IPS-15b (cell line): Measurements from ENCODE around the gene TM7SF3.

Source experiments
- H3K27me3 ChIP-seq: one replicate; pipeline ENCODE4 v1.6.1; 2013; ENCODE audit warnings: low read length; ENCODE audit not compliant: control insufficient read depth, insufficient read depth
- H3K36me3 ChIP-seq: one replicate; pipeline ENCODE4 v1.6.1; 2013; ENCODE audit warnings: low read length; ENCODE audit not compliant: control insufficient read depth, insufficient read depth
- H3K4me1 ChIP-seq: one replicate; pipeline ENCODE4 v1.6.1; 2013; ENCODE audit warnings: mild to moderate bottlenecking, low read length; ENCODE audit not compliant: control insufficient read depth, insufficient read depth
- H3K4me3 ChIP-seq: one replicate; pipeline ENCODE4 v1.5.1; 2013; ENCODE audit warnings: low read depth, low read length
- H3K9ac ChIP-seq: one replicate; pipeline ENCODE4 v1.6.1; 2013; ENCODE audit warnings: low read depth, mild to moderate bottlenecking, low read length
- H3K9me3 ChIP-seq: one replicate; pipeline ENCODE4 v1.6.1; 2013; ENCODE audit warnings: mild to moderate bottlenecking, low read length; ENCODE audit not compliant: control insufficient read depth, insufficient read depth

TM7SF3 gene

DNA sequence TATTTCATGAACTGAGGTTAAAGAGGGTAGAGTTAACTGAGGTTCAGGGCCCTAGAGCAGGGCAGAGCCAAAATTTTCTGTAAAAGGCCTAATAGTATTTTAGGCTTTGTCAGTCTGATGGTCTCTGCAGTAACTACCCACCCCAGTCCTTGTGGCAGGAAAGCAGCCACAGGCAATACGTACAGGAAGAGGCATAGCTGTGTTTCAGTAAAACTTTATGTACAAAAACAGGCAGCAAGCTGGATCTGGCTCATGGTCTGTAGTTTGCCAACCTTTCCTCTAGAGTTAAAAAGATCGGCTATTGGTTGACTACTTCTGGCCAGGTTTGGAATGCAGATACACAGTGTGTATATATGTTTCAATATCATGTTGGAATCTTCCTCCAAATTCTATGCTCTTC, 17.2 kb downstream of the TM7SF3 start:
- H3K4me1 ChIP-seq, result no peaks in the 10 kb centered on the region
- H3K9ac ChIP-seq, result no peak overlapping the region
- H3K27me3 ChIP-seq, result no peaks in the 10 kb centered on the region
- peaks cover 7% of the 10 kb centered on the region for H3K36me3 ChIP-seq
- no peaks in the 10 kb centered on the region for H3K9me3 ChIP-seq
- H3K4me3 ChIP-seq, result no peak overlapping the region

- Histone ChIP-seq H3K36me3 (peaks cover 7% of the 10 kb centered on the region), H3K4me3 (no peak overlapping the region), H3K27me3 (no peaks in the 10 kb centered on the region), H3K9me3 (no peaks in the 10 kb centered on the region), H3K9ac (no peak overlapping the region), H3K4me1 (no peaks in the 10 kb centered on the region)
Measured at GRCh38 chr12:26995706-26996105, 18.5 kb downstream of the TM7SF3 start.

DNA sequence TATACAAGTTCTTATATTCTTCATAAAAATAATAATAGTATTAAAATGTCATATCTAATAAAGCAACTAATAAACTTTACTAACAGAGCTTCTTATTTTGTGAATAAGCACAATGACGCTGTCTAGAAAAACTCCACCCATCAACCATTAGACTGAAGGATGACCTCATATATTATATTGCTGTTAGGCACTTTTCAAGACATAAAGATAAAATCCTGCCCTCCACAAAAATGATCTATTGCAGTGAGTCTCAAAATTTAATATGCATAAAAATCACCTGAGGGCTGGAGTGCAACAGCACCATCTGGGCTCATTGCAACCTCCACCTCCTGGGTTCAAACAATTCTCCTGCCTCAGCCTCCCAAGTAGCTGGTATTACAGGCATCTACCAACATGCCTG, 20.1 kb downstream of the TM7SF3 start:
- no peak overlapping the region for H3K4me3 ChIP-seq
- no peaks in the 10 kb centered on the region for H3K9me3 ChIP-seq
- H3K4me1 ChIP-seq, result no peaks in the 10 kb centered on the region
- peaks cover 11% of the 10 kb centered on the region for H3K36me3 ChIP-seq
- H3K27me3 ChIP-seq, result no peaks in the 10 kb centered on the region
- no peak overlapping the region for H3K9ac ChIP-seq

- peaks cover 4% of the 10 kb centered on the region for H3K36me3 ChIP-seq
- no peaks in the 10 kb centered on the region for H3K9me3 ChIP-seq
- no peak overlapping the region for H3K9ac ChIP-seq
- H3K4me1 ChIP-seq, result no peaks in the 10 kb centered on the region
- no peaks in the 10 kb centered on the region for H3K27me3 ChIP-seq
- no peak overlapping the region for H3K4me3 ChIP-seq
Measured at GRCh38 chr12:26991826-26992225, 22.4 kb downstream of the TM7SF3 start.

DNA sequence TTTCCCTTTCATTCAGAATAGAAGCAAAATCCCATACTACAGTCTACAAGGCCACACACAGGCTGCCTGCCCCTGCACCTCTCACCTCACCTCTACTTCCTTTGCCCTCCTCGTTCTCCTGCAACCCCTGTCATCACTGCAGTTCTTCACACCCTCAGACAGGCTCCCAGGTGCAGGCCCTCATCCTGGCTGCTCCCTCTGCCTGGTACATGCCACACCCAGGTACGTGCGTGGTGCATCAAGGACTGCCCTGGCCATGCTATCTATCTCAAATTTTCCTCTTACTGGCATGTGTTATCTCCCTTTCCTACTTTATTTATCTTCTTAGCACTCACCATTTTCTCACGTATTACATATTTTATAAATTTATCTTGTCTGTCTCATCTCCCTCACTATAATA, 24.3 kb downstream of the TM7SF3 start:
- Histone ChIP-seq H3K4me3 (no peak overlapping the region), H3K27me3 (no peaks in the 10 kb centered on the region), H3K4me1 (no peaks in the 10 kb centered on the region), H3K9me3 (no peaks in the 10 kb centered on the region), H3K9ac (no peak overlapping the region), H3K36me3 (peaks cover 7% of the 10 kb centered on the region)

DNA sequence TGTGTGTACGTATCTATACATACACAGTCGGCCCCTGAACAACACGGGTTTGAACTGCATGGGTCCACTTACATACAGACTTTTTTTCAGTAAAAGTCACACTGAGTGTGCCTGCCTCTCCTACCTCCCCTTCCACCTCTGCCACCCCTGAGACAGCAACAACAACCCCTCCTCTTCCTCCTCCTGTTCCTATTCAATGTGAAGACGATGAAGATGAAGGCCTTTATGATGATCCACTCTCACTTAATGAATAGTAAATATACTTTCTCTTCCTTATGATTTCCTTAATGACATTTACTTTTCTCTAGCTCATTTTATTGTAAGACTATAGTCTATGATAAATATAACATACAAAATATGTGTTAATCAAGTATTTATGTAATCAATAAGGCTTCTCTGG, 25.5 kb downstream of the TM7SF3 start:
- H3K9me3 ChIP-seq, result no peaks in the 10 kb centered on the region
- peaks cover 7% of the 10 kb centered on the region for H3K36me3 ChIP-seq
- H3K4me1 ChIP-seq, result no peaks in the 10 kb centered on the region

DNA sequence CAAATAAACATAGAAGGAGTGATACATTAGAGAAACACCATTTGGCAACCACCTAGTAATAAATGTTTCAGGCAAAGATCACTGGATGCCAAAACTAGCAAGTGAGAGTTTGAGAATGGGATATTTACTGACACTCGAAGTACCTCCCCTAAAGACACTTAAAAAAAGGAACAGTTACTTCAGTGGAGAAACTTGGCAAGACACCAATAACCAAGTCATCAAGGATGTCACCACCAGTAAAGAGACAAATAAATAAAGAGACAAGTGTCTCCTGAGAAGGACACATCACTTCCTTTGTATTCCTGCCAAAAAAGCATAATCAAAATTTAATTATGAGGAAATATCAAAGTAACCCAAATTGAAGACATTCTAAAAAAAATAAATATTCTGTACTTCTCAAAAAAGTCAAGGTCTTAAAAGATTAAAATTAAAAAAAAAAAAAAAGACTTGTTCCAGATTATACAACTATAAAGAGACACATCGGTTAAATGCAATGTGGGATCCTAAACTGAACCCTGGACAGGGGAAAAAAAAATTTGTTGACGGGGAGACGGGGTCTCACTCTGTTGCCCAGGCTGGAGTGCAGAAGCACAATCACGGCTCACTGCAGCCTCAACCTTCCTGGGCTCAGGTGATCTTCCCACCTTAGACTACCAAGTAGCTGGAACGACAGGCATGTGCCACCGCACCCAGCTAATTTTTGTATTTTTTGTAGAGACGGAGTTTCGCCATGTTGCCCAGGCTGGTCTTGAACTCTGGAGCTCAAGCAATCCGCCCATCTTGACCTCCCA, 26.4 kb downstream of the TM7SF3 start:
- Histone ChIP-seq H3K9me3 (no peaks in the 10 kb centered on the region), H3K4me1 (no peaks in the 10 kb centered on the region), H3K9ac (no peak overlapping the region), H3K27me3 (no peaks in the 10 kb centered on the region), H3K4me3 (no peak overlapping the region), H3K36me3 (peaks cover 7% of the 10 kb centered on the region)

More for the DNA sequence above, 25.5 kb downstream of the TM7SF3 start:
- no peaks in the 10 kb centered on the region for H3K27me3 ChIP-seq
- no peak overlapping the region for H3K4me3 ChIP-seq
- H3K9ac ChIP-seq, result no peak overlapping the region

DNA sequence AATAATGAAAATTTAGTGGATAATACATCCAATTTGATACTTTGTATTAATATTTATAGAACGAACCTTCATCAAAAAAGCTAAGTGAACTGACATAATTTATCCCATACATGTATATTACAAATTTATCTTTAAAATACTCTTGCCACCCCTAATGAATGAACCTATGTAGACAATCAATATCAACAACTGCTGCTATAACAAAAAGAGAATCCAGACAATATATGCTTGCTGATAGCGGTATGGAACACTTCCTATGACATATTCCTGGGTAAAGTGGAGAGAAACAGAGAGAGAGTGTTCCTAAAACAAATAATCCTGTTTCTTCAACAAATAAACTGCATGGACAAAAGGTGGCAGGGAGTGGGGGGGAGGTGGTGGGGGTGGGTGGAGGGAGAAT, 31.3 kb downstream of the TM7SF3 start:
- no peaks in the 10 kb centered on the region for H3K4me1 ChIP-seq
- no peak overlapping the region for H3K4me3 ChIP-seq
- H3K9me3 ChIP-seq, result no peaks in the 10 kb centered on the region
- no peak overlapping the region for H3K9ac ChIP-seq
- no peaks in the 10 kb centered on the region for H3K27me3 ChIP-seq
- peaks cover 9% of the 10 kb centered on the region for H3K36me3 ChIP-seq

DNA sequence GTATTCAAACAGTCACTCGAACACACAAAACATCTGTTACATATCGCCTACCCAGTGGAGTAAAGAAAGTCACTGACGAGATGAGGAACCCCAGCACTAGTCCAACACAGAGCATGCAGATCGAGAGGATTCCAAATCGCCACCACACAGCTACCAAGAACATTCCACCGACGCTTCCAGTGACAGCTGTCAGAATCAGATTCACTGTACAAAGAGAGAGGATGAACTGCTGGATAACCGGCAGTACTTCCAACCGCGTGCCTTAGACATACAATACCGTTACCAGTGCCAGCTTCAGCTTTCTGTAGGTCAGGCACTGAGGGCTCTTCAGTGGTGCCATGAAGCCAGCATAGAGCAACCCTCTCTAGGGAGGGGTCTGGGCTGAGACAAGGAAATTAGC, 34.5 kb downstream of the TM7SF3 start:
- no peak overlapping the region for H3K9ac ChIP-seq
- H3K36me3 ChIP-seq, result peaks cover 6% of the 10 kb centered on the region
- H3K9me3 ChIP-seq, result no peaks in the 10 kb centered on the region
- no peak overlapping the region for H3K4me3 ChIP-seq
- no peaks in the 10 kb centered on the region for H3K27me3 ChIP-seq
- no peaks in the 10 kb centered on the region for H3K4me1 ChIP-seq

DNA sequence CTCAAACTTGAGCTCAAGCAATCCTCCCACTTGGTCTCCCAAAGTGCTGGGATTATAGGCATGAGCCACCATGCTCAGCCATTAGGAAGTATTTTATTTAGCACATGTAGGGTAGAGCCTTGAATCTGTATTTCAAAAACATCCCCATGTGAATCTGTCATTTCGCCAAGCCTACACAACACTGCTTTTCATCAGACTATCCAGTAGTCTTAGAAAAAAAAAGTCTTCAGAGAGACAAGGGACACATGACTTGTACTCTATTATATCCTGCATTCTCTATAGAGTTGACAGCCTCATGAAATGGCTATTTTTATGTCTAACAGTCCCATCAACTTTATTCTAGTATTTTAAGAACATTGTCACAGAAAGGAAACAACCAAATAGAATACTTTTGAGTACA, 35.4 kb downstream of the TM7SF3 start:
- Histone ChIP-seq H3K4me1 (no peaks in the 10 kb centered on the region), H3K9me3 (no peaks in the 10 kb centered on the region), H3K9ac (no peak overlapping the region), H3K4me3 (no peak overlapping the region), H3K27me3 (no peaks in the 10 kb centered on the region), H3K36me3 (peaks cover 10% of the 10 kb centered on the region)

DNA sequence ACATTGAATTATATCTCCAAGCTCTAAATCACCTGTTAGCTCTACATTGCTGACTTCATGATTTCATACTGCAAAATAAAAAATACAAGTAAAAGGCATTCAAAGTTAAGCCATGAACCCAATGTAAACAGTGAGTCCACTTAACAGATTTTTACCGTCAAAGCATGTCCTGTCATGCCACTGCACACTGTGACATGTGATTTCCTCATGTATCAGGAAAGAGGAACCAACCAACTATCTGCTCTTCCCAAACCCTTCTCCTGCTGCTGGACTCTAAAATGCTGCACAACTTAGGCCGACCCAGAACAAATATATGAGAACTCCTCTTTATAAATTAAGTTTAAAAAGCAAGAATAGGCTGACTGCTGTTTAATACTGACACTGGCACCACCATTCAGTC, 37.5 kb downstream of the TM7SF3 start:
- Histone ChIP-seq H3K27me3 (no peaks in the 10 kb centered on the region), H3K36me3 (peaks cover 14% of the 10 kb centered on the region), H3K9ac (no peak overlapping the region), H3K9me3 (no peaks in the 10 kb centered on the region), H3K4me3 (no peak overlapping the region), H3K4me1 (no peaks in the 10 kb centered on the region)

- Histone ChIP-seq H3K9me3 (no peaks in the 10 kb centered on the region), H3K9ac (no peak overlapping the region), H3K36me3 (peaks cover 8% of the 10 kb centered on the region), H3K4me1 (no peaks in the 10 kb centered on the region), H3K4me3 (no peak overlapping the region), H3K27me3 (no peaks in the 10 kb centered on the region)
Measured at GRCh38 chr12:26971963-26972362, 42.2 kb downstream of the TM7SF3 start.
